Right lobe of liver (tissue), 6 donors: ENCODE data around the gene SMAD1. TPM values are rescaled to one million over a fixed set of nuclear protein-coding genes. Genes with fewer than 3 reads are reported as not detected.

ENCODE experiments used
- ATAC-seq, 4 donors: fragments of 200-7000 bp; cut with Tn5 transposase; one replicate each; pipeline ENCODE4 v1.9.1; 2020; ENCODE audit warnings: mild to moderate bottlenecking in 4 of 4, moderate library complexity in 4 of 4
- DNase-seq, 3 donors: peaks; one replicate each; pipeline ENCODE4 v3.0.0-alpha.2; 2020
- H3K27ac ChIP-seq, 3 donors: fragments of 200-600 bp; one replicate each; pipeline ENCODE4 v1.8.0; 2022
- H3K27me3 ChIP-seq, 2 donors: fragments of 200-600 bp; one replicate each; pipeline ENCODE4 v1.8.0; 2022
- H3K36me3 ChIP-seq, 4 donors: fragments of 200-600 bp; sonication (generic) in 1 of 4; one replicate each; pipeline versions ENCODE4 v1.5.1 to v1.8.0; 2017 to 2022; ENCODE audit warnings: control low read depth in 1 of 4
- H3K4me1 ChIP-seq, 4 donors: fragments of 200-600 bp; sonication (generic) in 1 of 4; one replicate each; pipeline versions ENCODE4 v1.5.1 to v1.8.0; 2017 to 2022; ENCODE audit warnings: control low read depth in 1 of 4
- H3K4me3 ChIP-seq, 3 donors: fragments of 200-600 bp; one replicate each; pipeline ENCODE4 v1.8.0; 2022
- H3K9me3 ChIP-seq, 4 donors: fragments of 200-600 bp; sonication (generic) in 1 of 4; one replicate each; pipeline versions ENCODE4 v1.5.1 to v1.8.0; 2017 to 2022; ENCODE audit warnings: control low read depth in 1 of 4
- POLR2A ChIP-seq: fragments of 450-650 bp; IDR thresholded peaks from one replicate; pipeline ENCODE4 v1.6.1; 2017; ENCODE audit warnings: antibody characterized with exemption, mild to moderate bottlenecking
- WGBS: methylation state at CpG from one replicate; pipeline ENCODE4 v1.1.6; 2018; ENCODE audit warnings: low coverage, low lambda C conversion rate; ENCODE audit not compliant: insufficient coverage; ENCODE audit errors: missing lambda C conversion rate; 5-methylcytosine and 5-hydroxymethylcytosine counted together
- intact Hi-C, 2 donors: fragments of 100-400 bp; cut with DNase I; formaldehyde crosslinking; loops; one replicate each; pipeline versions ENCODE4 v1.11.2 to v1.14.1; 2022
- total RNA-seq, 6 experiments: library from RNA; depleted of rRNA in 2 of 6; stranded (reverse); fragments of >200 nt in 2 of 6; fragmentation: NEBNext Ultra II Directional in 3 of 6; extraction: Animal tissue kit (Norgen Biotek cat#: 25700) in 3 of 6; gene quantifications; one replicate each; pipeline versions ENCODE4 v1.1.0 to v1.2.4, GENCODE V29; 2016 to 2023
- TF ChIP-seq, protein P1 (sequence below), 4 donors: fragments of 200-600 bp in 3 of 4; fragments of 450-650 bp in 1 of 4; IDR thresholded peaks; one replicate each; pipeline versions ENCODE4 v1.5.1 to v1.8.0; 2016 to 2022; ENCODE audit warnings: antibody characterized with exemption in 4 of 4, mild to moderate bottlenecking in 2 of 4
- donor health status: DM: no; HTN: yes; CAD: no.
- donor health status: DM: no; HTN: no; CAD: no.
- donor health status: DM: no; HTN: no; CAD: no.
- donor health status: DM: no; HTN: yes; CAD: no.
- donor health status: DM: no; HTN: yes; CAD: no.

The SMAD1 gene
- total RNA-seq, 6 experiments from 2014 or later = 12.4 to 30.5 (median 18.4) TPM

GRCh38 chr4:145552181-145552822 is 70.6 kb downstream of the SMAD1 start:
- intact Hi-C loops = no loop called here
- 80% methylated on average over 4 of the region's 4 CpGs for WGBS
- no peak for DNase-seq
- Histone ChIP-seq H3K27ac (no peak overlapping the region), H3K9me3 (no peaks in the 10 kb centered on the region), H3K27me3 (no peaks in the 10 kb centered on the region), H3K36me3 (peaks cover 0 to 21% (median 5%) of the 10 kb centered on the region in 4 donors), H3K4me1 (no peaks in the 10 kb centered on the region), H3K4me3 (no peak overlapping the region)
- TF ChIP-seq POLR2A = no peak
- TF ChIP-seq, protein P1, sequence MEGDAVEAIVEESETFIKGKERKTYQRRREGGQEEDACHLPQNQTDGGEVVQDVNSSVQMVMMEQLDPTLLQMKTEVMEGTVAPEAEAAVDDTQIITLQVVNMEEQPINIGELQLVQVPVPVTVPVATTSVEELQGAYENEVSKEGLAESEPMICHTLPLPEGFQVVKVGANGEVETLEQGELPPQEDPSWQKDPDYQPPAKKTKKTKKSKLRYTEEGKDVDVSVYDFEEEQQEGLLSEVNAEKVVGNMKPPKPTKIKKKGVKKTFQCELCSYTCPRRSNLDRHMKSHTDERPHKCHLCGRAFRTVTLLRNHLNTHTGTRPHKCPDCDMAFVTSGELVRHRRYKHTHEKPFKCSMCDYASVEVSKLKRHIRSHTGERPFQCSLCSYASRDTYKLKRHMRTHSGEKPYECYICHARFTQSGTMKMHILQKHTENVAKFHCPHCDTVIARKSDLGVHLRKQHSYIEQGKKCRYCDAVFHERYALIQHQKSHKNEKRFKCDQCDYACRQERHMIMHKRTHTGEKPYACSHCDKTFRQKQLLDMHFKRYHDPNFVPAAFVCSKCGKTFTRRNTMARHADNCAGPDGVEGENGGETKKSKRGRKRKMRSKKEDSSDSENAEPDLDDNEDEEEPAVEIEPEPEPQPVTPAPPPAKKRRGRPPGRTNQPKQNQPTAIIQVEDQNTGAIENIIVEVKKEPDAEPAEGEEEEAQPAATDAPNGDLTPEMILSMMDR (IDR thresholded peaks at IDR 0.05) = no peak
- no peak for ATAC-seq

DNA sequence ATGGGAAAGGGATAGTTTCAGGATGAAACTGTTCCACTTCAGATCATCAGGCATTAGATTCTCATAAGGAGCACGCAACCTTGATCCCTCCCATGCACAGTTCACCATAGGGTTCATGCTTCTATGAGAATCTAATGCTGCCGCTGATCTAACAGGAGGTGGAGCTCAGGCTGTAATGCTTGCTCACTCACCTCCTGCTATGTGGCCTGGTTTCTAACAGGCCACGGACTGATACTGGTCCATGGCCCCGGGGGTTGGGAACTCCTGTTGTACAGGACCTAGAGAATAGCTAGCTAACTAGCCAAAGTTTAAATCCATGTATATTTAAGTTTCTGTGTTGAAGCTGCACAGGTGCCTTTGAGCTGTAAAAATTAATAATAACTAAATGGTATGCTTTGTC is 71.7 kb downstream of the SMAD1 start:
- no peak for TF ChIP-seq POLR2A
- TF ChIP-seq, protein P1 (IDR thresholded peaks at IDR 0.05) = no peak
- Histone ChIP-seq H3K27ac (no peak overlapping the region), H3K4me3 (no peak overlapping the region), H3K4me1 (no peaks in the 10 kb centered on the region), H3K36me3 (peaks cover 0 to 13% (median 2%) of the 10 kb centered on the region in 4 donors), H3K9me3 (no peaks in the 10 kb centered on the region), H3K27me3 (no peaks in the 10 kb centered on the region)
- DNase-seq = no peak
- no peak for ATAC-seq
- intact Hi-C loops = no loop called here
- no CpG with 5 or more reads among the region's 4 CpGs for WGBS

DNA sequence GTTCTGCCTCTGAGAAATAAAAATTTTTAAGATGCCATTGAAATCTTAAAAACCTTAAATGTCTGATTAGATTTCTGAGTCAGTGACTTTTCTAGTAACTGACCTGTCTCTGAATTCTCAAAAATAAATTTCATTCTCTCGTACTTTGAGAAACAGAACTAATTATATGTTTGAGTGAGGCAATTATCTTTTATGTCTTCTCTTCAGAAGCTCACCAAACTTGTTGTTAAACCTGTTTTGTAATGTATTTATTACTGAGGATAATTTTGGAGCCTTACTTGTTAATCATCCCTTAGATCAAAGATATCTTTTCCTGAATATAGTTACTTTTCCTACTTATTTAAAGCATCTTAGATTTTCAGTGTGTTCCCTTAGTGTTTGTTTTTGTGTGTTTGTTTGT is 73.0 kb downstream of the SMAD1 start:
- intact Hi-C loops = no loop called here
- Histone ChIP-seq H3K27ac (no peak overlapping the region), H3K9me3 (no peaks in the 10 kb centered on the region), H3K36me3 (peaks cover 0 to 18% (median 2%) of the 10 kb centered on the region in 4 donors), H3K4me3 (no peak overlapping the region), H3K27me3 (no peaks in the 10 kb centered on the region), H3K4me1 (no peaks in the 10 kb centered on the region)
- 92% methylated on average over 1 of the region's 1 CpG for WGBS
- DNase-seq (no peak), ATAC-seq (no peak)
- TF ChIP-seq POLR2A = no peak
- TF ChIP-seq, protein P1 (IDR thresholded peaks at IDR 0.05) = no peak

- 7% methylated on average over 3 of the region's 3 CpGs for WGBS
- TF ChIP-seq, protein P1 (IDR thresholded peaks at IDR 0.05) = peak; percentile 88 to 94 (median 92)
- TF ChIP-seq POLR2A = no peak
These were observed 76.1 kb downstream of the SMAD1 start for GRCh38 chr4:145557720-145558119.

More at GRCh38 chr4:145557720-145558119, 76.1 kb downstream of the SMAD1 start:
- peak; percentile 41 to 61 (median 56) for DNase-seq
- Histone ChIP-seq H3K27ac (no peak overlapping the region), H3K36me3 (peaks cover 0 to 19% (median 2%) of the 10 kb centered on the region in 4 donors), H3K4me3 (no peak overlapping the region), H3K9me3 (no peaks in the 10 kb centered on the region), H3K4me1 (no peaks in the 10 kb centered on the region), H3K27me3 (no peaks in the 10 kb centered on the region)
- peak; percentile 97 to 99 (median 99) for ATAC-seq
- intact Hi-C loops = no loop called here
